OCI-LY1 (cell line): ENCODE data around the gene SIX1.

ENCODE experiments used
- EZH2 ChIP-seq: fragments of 200-600 bp; sonication (generic), shearing (Covaris generic); IDR thresholded peaks from 2 replicates; pipeline ENCODE4 v1.8.0; 2017; ENCODE audit warnings: borderline replicate concordance, mixed run types, mild to moderate bottlenecking, antibody characterized with exemption, low read length, moderate library complexity, mixed read lengths
- TF ChIP-seq, protein P1 (sequence below): fragments of 200-600 bp; sonication (generic), shearing (Covaris generic); IDR thresholded peaks from 2 replicates; pipeline ENCODE4 v1.5.1; 2017; ENCODE audit warnings: mild to moderate bottlenecking, antibody characterized with exemption, low read length, moderate library complexity, mixed read lengths

GRCh38 chr14:60628892-60629291 lies 20.4 kb downstream of the SIX1 start:
- TF ChIP-seq, protein P1, sequence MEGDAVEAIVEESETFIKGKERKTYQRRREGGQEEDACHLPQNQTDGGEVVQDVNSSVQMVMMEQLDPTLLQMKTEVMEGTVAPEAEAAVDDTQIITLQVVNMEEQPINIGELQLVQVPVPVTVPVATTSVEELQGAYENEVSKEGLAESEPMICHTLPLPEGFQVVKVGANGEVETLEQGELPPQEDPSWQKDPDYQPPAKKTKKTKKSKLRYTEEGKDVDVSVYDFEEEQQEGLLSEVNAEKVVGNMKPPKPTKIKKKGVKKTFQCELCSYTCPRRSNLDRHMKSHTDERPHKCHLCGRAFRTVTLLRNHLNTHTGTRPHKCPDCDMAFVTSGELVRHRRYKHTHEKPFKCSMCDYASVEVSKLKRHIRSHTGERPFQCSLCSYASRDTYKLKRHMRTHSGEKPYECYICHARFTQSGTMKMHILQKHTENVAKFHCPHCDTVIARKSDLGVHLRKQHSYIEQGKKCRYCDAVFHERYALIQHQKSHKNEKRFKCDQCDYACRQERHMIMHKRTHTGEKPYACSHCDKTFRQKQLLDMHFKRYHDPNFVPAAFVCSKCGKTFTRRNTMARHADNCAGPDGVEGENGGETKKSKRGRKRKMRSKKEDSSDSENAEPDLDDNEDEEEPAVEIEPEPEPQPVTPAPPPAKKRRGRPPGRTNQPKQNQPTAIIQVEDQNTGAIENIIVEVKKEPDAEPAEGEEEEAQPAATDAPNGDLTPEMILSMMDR, result no peak
- no peak for TF ChIP-seq EZH2
